Uterus (tissue), 4 donors: Measurements from ENCODE around the gene STRA6. TPM values are rescaled to one million over a fixed set of nuclear protein-coding genes. Genes with fewer than 3 reads are reported as not detected.
A peak's percentile ranks its signal among the peaks of the same experiment; 100 is the strongest.

Experiments
- DNase-seq, 2 donors: peaks; one replicate each; pipeline ENCODE4 v3.0.0-alpha.2; 2019 to 2020
- H3K27ac ChIP-seq, 2 donors: fragments of 200-600 bp; sonication (generic); 1 replicate in 1 of 2; 2 replicates in 1 of 2; pipeline ENCODE4 v1.5.1; 2016 to 2018
- H3K27me3 ChIP-seq, 2 donors: fragments of 200-600 bp; sonication (generic); one replicate each; pipeline ENCODE4 v1.5.1; 2018 to 2019; ENCODE audit warnings: control low read depth in 1 of 2
- H3K36me3 ChIP-seq, 2 donors: fragments of 200-600 bp; sonication (generic); one replicate each; pipeline ENCODE4 v1.5.1; 2019; ENCODE audit warnings: control low read depth in 1 of 2
- H3K4me1 ChIP-seq, 2 donors: fragments of 200-600 bp; sonication (generic); one replicate each; pipeline ENCODE4 v1.5.1; 2018 to 2019; ENCODE audit warnings: control low read depth in 1 of 2
- H3K4me3 ChIP-seq, 2 donors: fragments of 200-600 bp; sonication (generic); 1 replicate in 1 of 2; 2 replicates in 1 of 2; pipeline ENCODE4 v1.5.1; 2018 to 2019; ENCODE audit warnings: mild to moderate bottlenecking in 1 of 2
- H3K9me3 ChIP-seq, 2 donors: fragments of 200-600 bp; sonication (generic); one replicate each; pipeline ENCODE4 v1.5.1; 2019; ENCODE audit warnings: control low read depth in 1 of 2
- CTCF ChIP-seq, 4 experiments: fragments of 200-600 bp in 2 of 4; fragments of 450-650 bp in 2 of 4; sonication (generic) in 2 of 4; IDR thresholded peaks; one replicate each; pipeline ENCODE4 v1.5.1; 2016 to 2019; ENCODE audit warnings: antibody characterized with exemption in 4 of 4, mild to moderate bottlenecking in 2 of 4, moderate library complexity in 1 of 4
- POLR2A ChIP-seq, 2 donors: fragments of 450-650 bp; IDR thresholded peaks; one replicate each; pipeline ENCODE4 v1.6.1; 2016; ENCODE audit warnings: antibody characterized with exemption in 2 of 2, mild to moderate bottlenecking in 1 of 2, moderate library complexity in 1 of 2
- intact Hi-C: fragments of 100-400 bp; cut with DNase I; formaldehyde crosslinking; loops from one replicate; pipeline ENCODE4 v1.15.1; 2023; ENCODE audit warnings: low total_unique reads
- small RNA-seq: library from RNA; depleted of rRNA; stranded (forward); fragments of <200 nt; gene quantifications from one replicate; pipeline ENCODE3, GENCODE V24; 2016
- total RNA-seq, 4 donors: library from RNA; depleted of rRNA in 3 of 4; stranded (reverse); fragments of >200 nt in 3 of 4; gene quantifications; one replicate each; pipeline versions ENCODE4 v1.1.0 to v1.2.4, GENCODE V29; 2014 to 2023
- donor health status: DM: yes; HTN: yes; CAD: no.

The STRA6 gene
- total RNA-seq, 4 donors from 2014 or later, result 0.26 to 62.6 (median 11.6) TPM; not detected in 1

GRCh38 chr15:74130849-74131627 lies 71.5 kb downstream of the STRA6 start:
- TF ChIP-seq POLR2A (IDR thresholded peaks at IDR 0.05) (no peak), CTCF (IDR thresholded peaks at IDR 0.05) (no peak)
- no peaks in the 10 kb centered on the region for H3K36me3 ChIP-seq
- intact Hi-C loops, result no loop called here
- peaks cover 23% of the 10 kb centered on the region in 2 donors for H3K27me3 ChIP-seq
- DNase-seq, result no peak
- no peak overlapping the region for H3K27ac ChIP-seq
- no peak overlapping the region for H3K4me3 ChIP-seq
- no peaks in the 10 kb centered on the region for H3K9me3 ChIP-seq
- peaks cover 0 to 11% of the 10 kb centered on the region in 2 donors for H3K4me1 ChIP-seq

DNA sequence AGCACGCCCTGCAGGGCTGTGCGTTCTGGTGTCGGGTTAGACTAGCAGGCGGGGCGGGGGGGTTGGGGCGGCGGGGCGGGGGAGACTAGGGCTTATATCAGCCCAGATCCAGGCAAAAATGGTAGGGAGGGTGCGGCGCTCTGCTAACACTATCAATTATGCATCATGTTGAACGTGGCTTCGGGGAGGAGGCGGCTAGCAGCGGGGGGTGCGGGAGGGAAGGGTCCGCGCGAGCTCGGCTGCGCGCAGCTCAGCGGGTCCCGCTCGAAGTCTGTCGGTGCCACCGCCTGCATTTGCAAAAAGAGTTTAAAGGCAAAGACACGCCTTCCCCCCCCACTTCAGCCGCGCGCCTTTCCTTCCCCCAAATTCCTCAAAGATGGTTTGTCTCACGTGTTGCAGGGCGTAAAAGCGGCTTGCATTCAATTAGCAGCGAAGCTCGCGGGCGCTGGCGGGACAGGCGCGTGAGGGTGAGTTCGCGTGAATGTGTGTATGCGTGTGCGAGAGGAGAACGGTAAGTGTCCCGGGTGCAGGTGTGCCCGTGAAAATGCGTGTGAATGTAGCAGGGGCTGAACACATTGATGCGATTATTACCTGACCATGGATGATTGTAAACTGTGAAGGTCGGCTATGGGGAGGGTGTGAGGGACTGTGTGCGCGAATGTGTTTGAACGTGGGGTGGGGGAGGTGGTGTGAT lies 72.3 kb downstream of the STRA6 start, which contains the start of gene ISLR2:
Gene ISLR2, plus strand, starts transcription at position 432 of the 694 bp plus-strand sequence. CDS start 2,169 bp downstream, outside the sequence.
- TF ChIP-seq POLR2A (IDR thresholded peaks at IDR 0.05) (no peak), CTCF (IDR thresholded peaks at IDR 0.05) (no peak)
- Histone ChIP-seq H3K27ac (no peak within 1 kb of the TSS), H3K4me1 (peaks cover 0 to 11% of the 10 kb centered on the region in 2 donors), H3K4me3 (no peak within 1 kb of the TSS), H3K36me3 (no peaks in the 10 kb centered on the region), H3K9me3 (no peaks in the 10 kb centered on the region), H3K27me3 (peaks cover 23% of the 10 kb centered on the region in 2 donors)
- peak in 1 of 2 donors; percentile 32 for DNase-seq
- intact Hi-C loops, result no loop called here

DNA sequence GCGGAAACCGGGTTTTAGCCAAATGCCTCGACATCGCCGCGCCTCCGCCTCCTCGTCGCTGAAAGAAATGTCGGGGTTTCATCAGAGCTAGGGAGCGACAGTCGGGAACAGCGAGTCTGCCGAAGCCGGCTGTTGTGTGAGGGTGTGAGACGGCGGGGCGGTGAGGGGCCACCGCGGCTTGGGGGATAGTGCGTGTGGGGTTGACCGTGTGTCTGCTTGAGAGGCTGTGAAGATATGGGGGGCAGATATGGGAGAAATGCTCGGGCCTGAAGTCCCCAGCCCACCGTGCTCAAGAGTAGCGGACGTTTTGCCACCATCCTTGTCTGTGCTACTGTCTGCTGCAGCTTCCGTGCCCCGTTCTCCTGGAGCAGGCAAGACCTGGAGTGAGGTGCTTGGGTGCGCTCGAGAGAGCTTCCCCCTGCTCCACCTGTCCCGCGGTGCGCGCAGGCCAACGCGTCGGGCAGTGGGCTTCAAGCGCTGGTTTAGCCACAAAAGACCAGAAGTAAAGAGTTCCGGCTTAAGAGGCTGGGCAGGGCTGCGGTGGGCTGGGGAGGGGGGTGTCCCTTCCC lies 72.9 kb downstream of the STRA6 start:
- intact Hi-C loops, result loop anchor here (5.0 kb wide), 2 partner anchors 173 to 193 kb away; no protein-coding TSS in a partner anchor
- peaks cover 23% of the 10 kb centered on the region in 2 donors for H3K27me3 ChIP-seq
- H3K4me3 ChIP-seq, result no peak overlapping the region
- H3K9me3 ChIP-seq, result no peaks in the 10 kb centered on the region
- peaks cover 0 to 11% of the 10 kb centered on the region in 2 donors for H3K4me1 ChIP-seq
- H3K36me3 ChIP-seq, result no peaks in the 10 kb centered on the region
- H3K27ac ChIP-seq, result no peak overlapping the region
- no peak for TF ChIP-seq CTCF (IDR thresholded peaks at IDR 0.05)
- TF ChIP-seq POLR2A (IDR thresholded peaks at IDR 0.05), result no peak
- no peak for DNase-seq

Small RNA genes within 50 kb of the gene (small RNA-seq; reads per million reads assigned to genes)
- gene RF00017, result not detected

Other genes starting within 250 kb of the STRA6 start
- 10 to 100 TPM in 2 of 4 donors, 1 to 10 TPM in 2; 4.4 to 16.6 (median 8.3) TPM for gene STOML1, start 210.5 kb downstream of the STRA6 start, total RNA-seq
- gene PML, start 208.1 kb downstream of the STRA6 start, total RNA-seq, result 100 to 1,000 TPM in 2 of 4 donors, 10 to 100 TPM in 2; 39.0 to 118 (median 78.3) TPM
- under 1 TPM in 1 of 4 donors, not detected in 3; 0.58 TPM for gene GOLGA6A, start 120.2 kb downstream of the STRA6 start, total RNA-seq
- gene ISLR2, start 72.2 kb downstream of the STRA6 start, total RNA-seq, result 10 to 100 TPM in 1 of 4 donors, 1 to 10 TPM in 1, under 1 TPM in 1, not detected in 1; 0.77 to 11.8 (median 5.1) TPM
- 100 to 1,000 TPM; 170 to 215 (median 201) TPM for gene ISLR, start 29.1 kb downstream of the STRA6 start, total RNA-seq
- 1 to 10 TPM; 1.4 to 2.8 (median 1.7) TPM for gene CCDC33, start 33.5 kb upstream of the STRA6 start, total RNA-seq
- gene CYP11A1, start 164.9 kb upstream of the STRA6 start, total RNA-seq, result 1 to 10 TPM in 2 of 4 donors, not detected in 2; 1.1 to 2.3 TPM
- 10 to 100 TPM in 1 of 4 donors, 1 to 10 TPM in 1, under 1 TPM in 1, not detected in 1; 0.29 to 16.9 (median 4.5) TPM for gene SEMA7A, start 231.2 kb upstream of the STRA6 start, total RNA-seq